ENCODE results near the gene CCDC191.

GRCh38 chr3:114005481-114005880, 50.8 kb downstream of the CCDC191 start:
- no peak for TF ChIP-seq ZNF621 (tag by site-specific recombination; IDR thresholded peaks at IDR 0.05)
- TF ChIP-seq, protein P1, sequence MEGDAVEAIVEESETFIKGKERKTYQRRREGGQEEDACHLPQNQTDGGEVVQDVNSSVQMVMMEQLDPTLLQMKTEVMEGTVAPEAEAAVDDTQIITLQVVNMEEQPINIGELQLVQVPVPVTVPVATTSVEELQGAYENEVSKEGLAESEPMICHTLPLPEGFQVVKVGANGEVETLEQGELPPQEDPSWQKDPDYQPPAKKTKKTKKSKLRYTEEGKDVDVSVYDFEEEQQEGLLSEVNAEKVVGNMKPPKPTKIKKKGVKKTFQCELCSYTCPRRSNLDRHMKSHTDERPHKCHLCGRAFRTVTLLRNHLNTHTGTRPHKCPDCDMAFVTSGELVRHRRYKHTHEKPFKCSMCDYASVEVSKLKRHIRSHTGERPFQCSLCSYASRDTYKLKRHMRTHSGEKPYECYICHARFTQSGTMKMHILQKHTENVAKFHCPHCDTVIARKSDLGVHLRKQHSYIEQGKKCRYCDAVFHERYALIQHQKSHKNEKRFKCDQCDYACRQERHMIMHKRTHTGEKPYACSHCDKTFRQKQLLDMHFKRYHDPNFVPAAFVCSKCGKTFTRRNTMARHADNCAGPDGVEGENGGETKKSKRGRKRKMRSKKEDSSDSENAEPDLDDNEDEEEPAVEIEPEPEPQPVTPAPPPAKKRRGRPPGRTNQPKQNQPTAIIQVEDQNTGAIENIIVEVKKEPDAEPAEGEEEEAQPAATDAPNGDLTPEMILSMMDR (tag by site-specific recombination; IDR thresholded peaks at IDR 0.05) = no peak
- TF ChIP-seq TCF7L2 (IDR thresholded peaks at IDR 0.05; ENCODE audit: borderline replicate concordance, low read depth, low read length) = no peak
- no peak for TF ChIP-seq ZBTB20 (tag by site-specific recombination; IDR thresholded peaks at IDR 0.05)
- no peak for TF ChIP-seq SALL2 (tag by site-specific recombination; IDR thresholded peaks at IDR 0.05; ENCODE audit: borderline replicate concordance)
- no peak for TF ChIP-seq ZNF280D (tag by site-specific recombination; IDR thresholded peaks at IDR 0.05)
- TF ChIP-seq ZBTB1 (tag by site-specific recombination; IDR thresholded peaks at IDR 0.05) = no peak
